ENCODE results near the gene UNC45A. TPM values are rescaled to one million over a fixed set of nuclear protein-coding genes. Genes with fewer than 3 reads are reported as not detected.
"Not testable (repeated sequence)": the region's sequence is repeated elsewhere in the genome, so short reads cannot be mapped to it uniquely, and the experiment has no call there.

The UNC45A gene
- total RNA-seq, 1 donor from 2014 or later: 30.3 TPM

DNA sequence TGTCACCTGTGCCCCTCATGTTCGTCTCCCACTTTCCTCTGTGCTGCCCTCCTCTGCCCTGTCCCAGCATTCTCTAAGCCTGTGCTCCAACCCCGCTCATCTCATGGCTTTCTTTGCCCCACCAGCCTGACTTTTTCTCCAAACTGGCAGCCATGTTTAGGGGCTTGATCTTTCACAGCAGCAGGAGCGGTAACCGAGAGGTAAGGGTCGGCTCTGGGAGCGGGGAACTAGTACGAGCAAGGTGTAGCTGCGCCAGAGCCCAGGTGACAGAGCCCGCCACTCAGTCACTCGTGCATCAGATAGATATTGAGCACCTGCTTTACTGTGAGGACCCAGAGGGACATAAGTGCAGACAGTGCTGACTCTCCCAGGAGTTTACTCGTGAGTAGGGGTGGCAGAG is 18.6 kb upstream of the UNC45A start:
- H3K4me3 ChIP-seq (ENCODE audit: low read length in 3 of 3): peak overlapping the region in 2 of 3 donors; percentile 47 to 69
- H3K9me3 ChIP-seq (ENCODE audit: control insufficient read depth in 3 of 3, low read length in 3 of 3): no peaks in the 10 kb centered on the region
- peak overlapping the region; percentile 92 for H3K27ac ChIP-seq (ENCODE audit: low read depth, low read length)
- peaks cover 83 to 92% (median 84%) of the 10 kb centered on the region in 3 donors for H3K36me3 ChIP-seq (ENCODE audit: control insufficient read depth in 3 of 3, insufficient read depth in 3 of 3, low read length in 3 of 3)
- H3K27me3 ChIP-seq (ENCODE audit: control insufficient read depth in 3 of 3, insufficient read depth in 3 of 3, low read length in 3 of 3): no peaks in the 10 kb centered on the region
- peak overlapping the region; percentile 24 to 82 (median 52) for H3K9ac ChIP-seq (ENCODE audit: low read depth in 1 of 3, low read length in 3 of 3)
- peaks cover 20 to 49% (median 48%) of the 10 kb centered on the region in 3 donors for H3K4me1 ChIP-seq (ENCODE audit: control insufficient read depth in 3 of 3, insufficient read depth in 3 of 3, low read length in 3 of 3)

DNA sequence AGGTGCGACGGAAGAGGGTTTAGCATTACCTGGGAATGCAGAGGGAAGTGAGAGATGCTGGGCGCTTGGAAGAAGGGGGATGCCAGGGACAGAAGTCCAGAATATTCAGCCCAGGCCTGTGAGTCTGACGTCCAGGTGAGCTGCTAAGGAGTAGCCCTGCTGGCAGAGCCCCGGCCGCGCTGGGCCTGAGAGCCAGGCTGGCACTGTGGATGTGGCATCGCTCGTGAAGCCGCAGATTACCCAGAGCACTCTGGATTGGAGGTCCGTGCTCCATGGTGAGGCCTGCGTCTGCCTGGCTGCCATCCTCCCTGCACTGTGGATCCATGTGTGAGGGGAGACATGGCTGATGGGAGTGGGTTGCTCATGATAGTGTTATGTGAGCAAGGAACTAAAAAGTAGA is 17.5 kb upstream of the UNC45A start:
- peaks cover 75 to 81% (median 76%) of the 10 kb centered on the region in 3 donors for H3K36me3 ChIP-seq (ENCODE audit: control insufficient read depth in 3 of 3, insufficient read depth in 3 of 3, low read length in 3 of 3)

DNA sequence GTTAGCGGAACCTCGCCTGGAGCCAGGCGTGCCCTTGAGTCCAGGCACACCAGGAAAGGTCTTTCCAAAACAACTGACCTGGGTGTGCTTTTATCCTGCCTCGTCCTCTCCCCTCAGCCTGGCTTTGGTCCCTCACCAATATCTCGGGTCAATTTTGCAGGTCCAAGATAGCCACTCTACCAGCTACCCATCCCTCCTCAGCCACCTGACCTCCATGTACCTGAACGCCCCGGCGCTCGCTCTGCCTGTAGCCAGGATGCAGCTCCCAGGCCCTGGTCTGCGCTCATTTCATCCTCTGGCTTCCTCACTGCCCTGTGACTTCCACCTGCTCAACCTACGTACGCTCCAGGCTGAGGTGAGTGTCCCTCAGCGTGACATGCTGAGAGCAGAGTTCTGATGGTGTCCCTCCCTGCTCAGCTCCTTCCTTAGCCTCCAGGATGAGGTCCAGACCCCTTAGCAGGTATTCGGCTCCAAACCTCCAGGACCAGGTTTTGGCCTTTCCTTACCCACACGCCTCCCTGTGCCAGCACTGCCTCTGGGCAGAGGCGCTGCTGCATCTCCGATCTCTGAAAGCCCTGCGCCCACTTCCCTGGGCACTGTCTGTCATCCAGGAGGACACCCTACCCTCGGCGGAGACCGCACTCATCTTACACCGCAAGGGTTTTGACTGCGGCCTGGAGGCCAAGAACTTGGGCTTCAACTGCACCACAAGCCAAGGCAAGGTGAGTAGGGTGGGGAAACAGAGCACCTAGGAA is 16.9 kb upstream of the UNC45A start:
- Histone ChIP-seq H3K4me1 (ENCODE audit: control insufficient read depth in 3 of 3, insufficient read depth in 3 of 3, low read length in 3 of 3) (peaks cover 20 to 49% (median 48%) of the 10 kb centered on the region in 3 donors), H3K9ac (ENCODE audit: low read depth in 1 of 3, low read length in 3 of 3) (peak overlapping the region in 2 of 3 donors; percentile 43 to 82), H3K9me3 (ENCODE audit: control insufficient read depth in 3 of 3, low read length in 3 of 3) (no peaks in the 10 kb centered on the region), H3K27ac (ENCODE audit: low read depth, low read length) (no peak overlapping the region), H3K4me3 (ENCODE audit: low read length in 3 of 3) (no peak overlapping the region), H3K27me3 (ENCODE audit: control insufficient read depth in 3 of 3, insufficient read depth in 3 of 3, low read length in 3 of 3) (no peaks in the 10 kb centered on the region), H3K36me3 (ENCODE audit: control insufficient read depth in 3 of 3, insufficient read depth in 3 of 3, low read length in 3 of 3) (peaks cover 68 to 74% (median 69%) of the 10 kb centered on the region in 3 donors)

More for the DNA sequence above, 17.5 kb upstream of the UNC45A start:
- peak overlapping the region in 1 of 3 donors; percentile 82 for H3K9ac ChIP-seq (ENCODE audit: low read depth in 1 of 3, low read length in 3 of 3)
- H3K27me3 ChIP-seq (ENCODE audit: control insufficient read depth in 3 of 3, insufficient read depth in 3 of 3, low read length in 3 of 3): no peaks in the 10 kb centered on the region
- peak overlapping the region in 1 of 3 donors; percentile 69 for H3K4me3 ChIP-seq (ENCODE audit: low read length in 3 of 3)
- H3K4me1 ChIP-seq (ENCODE audit: control insufficient read depth in 3 of 3, insufficient read depth in 3 of 3, low read length in 3 of 3): peaks cover 20 to 49% (median 48%) of the 10 kb centered on the region in 3 donors
- peak overlapping the region; percentile 92 for H3K27ac ChIP-seq (ENCODE audit: low read depth, low read length)
- no peaks in the 10 kb centered on the region for H3K9me3 ChIP-seq (ENCODE audit: control insufficient read depth in 3 of 3, low read length in 3 of 3)

DNA sequence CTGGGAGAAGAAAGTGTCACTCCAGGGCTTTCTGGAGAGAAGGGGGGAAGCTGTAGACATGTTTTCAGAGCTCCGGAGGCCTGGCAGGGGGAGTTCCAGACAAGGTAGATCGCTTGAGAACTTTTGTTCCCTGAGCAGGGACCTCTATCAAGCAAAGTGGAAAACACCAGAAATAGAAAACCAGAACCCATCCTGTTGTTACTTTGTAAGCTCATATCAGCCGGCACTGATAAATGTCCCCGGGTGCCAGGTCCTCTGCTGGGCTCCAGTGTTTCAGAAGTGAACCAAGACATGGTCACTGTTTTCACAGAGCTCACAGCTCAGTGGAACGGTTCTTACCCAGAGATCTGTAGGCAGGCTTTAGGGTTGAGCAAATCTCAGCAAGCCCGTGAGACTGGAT is 16.2 kb upstream of the UNC45A start:
- no peaks in the 10 kb centered on the region for H3K9me3 ChIP-seq (ENCODE audit: control insufficient read depth in 3 of 3, low read length in 3 of 3)
- H3K9ac ChIP-seq (ENCODE audit: low read depth in 1 of 3, low read length in 3 of 3): no peak overlapping the region
- no peak overlapping the region for H3K4me3 ChIP-seq (ENCODE audit: low read length in 3 of 3)
- no peak overlapping the region for H3K27ac ChIP-seq (ENCODE audit: low read depth, low read length)
- peaks cover 20 to 47% (median 45%) of the 10 kb centered on the region in 3 donors for H3K4me1 ChIP-seq (ENCODE audit: control insufficient read depth in 3 of 3, insufficient read depth in 3 of 3, low read length in 3 of 3)
- no peaks in the 10 kb centered on the region for H3K27me3 ChIP-seq (ENCODE audit: control insufficient read depth in 3 of 3, insufficient read depth in 3 of 3, low read length in 3 of 3)
- H3K36me3 ChIP-seq (ENCODE audit: control insufficient read depth in 3 of 3, insufficient read depth in 3 of 3, low read length in 3 of 3): peaks cover 62 to 70% (median 63%) of the 10 kb centered on the region in 3 donors

DNA sequence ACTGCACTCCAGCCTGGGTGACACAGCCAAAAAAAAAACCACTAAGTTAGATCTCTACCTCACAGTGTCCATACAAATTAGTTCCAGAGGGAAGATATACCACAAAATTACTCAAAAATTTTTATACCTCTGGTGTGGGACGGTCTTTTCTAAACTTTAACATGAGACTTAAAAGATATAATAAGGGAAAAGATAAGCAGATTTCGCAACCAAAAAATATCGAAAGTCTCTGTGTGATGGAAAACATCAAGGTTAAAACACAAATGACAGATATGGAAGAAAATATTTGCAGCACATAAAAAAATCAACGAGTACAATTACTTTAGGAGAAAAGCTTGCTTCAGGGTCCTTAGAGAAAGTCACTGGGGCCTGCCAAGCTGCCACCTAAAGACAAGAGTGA is 13.2 kb upstream of the UNC45A start:
- Histone ChIP-seq H3K4me1 (ENCODE audit: control insufficient read depth in 3 of 3, insufficient read depth in 3 of 3, low read length in 3 of 3) (peaks cover 0 to 18% (median 17%) of the 10 kb centered on the region in 3 donors), H3K9ac (ENCODE audit: low read depth in 1 of 3, low read length in 3 of 3) (no peak overlapping the region), H3K27ac (ENCODE audit: low read depth, low read length) (no peak overlapping the region), H3K4me3 (ENCODE audit: low read length in 3 of 3) (no peak overlapping the region), H3K9me3 (ENCODE audit: control insufficient read depth in 3 of 3, low read length in 3 of 3) (no peaks in the 10 kb centered on the region), H3K27me3 (ENCODE audit: control insufficient read depth in 3 of 3, insufficient read depth in 3 of 3, low read length in 3 of 3) (no peaks in the 10 kb centered on the region), H3K36me3 (ENCODE audit: control insufficient read depth in 3 of 3, insufficient read depth in 3 of 3, low read length in 3 of 3) (peaks cover 44 to 48% (median 45%) of the 10 kb centered on the region in 3 donors)

DNA sequence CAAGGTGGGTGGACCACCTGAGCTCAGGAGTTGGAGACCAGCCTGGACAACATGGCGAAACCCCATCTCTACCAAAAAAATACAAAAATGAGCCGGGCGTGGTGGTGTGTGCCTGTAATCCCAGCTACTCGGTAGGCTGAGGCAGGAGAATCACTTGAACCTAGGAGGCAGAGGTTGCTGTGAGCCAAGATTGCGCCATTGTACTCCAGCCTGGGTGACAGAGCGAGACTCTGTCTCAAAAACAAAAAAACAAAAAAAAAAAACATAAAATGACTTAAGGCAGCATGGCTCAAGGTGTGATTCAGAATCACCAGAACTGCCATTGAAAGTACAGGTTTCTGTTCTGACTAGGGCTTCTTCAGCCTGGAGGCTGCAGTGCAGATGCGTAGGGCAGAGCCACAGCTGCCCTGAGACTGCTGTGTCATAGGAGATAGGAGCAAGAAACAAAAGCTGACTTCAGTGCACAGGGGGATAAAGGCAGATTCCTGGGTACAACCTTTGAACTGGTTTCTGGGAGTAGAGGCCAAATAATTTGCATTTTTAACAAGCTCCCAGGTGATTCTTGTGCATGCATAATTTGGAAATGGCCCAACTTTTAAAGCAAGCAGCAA is 12.3 kb upstream of the UNC45A start:
- H3K4me3 ChIP-seq (ENCODE audit: low read length in 3 of 3); H3K27ac ChIP-seq (ENCODE audit: low read depth, low read length); H3K4me1 ChIP-seq (ENCODE audit: control insufficient read depth in 3 of 3, insufficient read depth in 3 of 3, low read length in 3 of 3); H3K27me3 ChIP-seq (ENCODE audit: control insufficient read depth in 3 of 3, insufficient read depth in 3 of 3, low read length in 3 of 3); H3K9ac ChIP-seq (ENCODE audit: low read depth in 1 of 3, low read length in 3 of 3); H3K9me3 ChIP-seq (ENCODE audit: control insufficient read depth in 3 of 3, low read length in 3 of 3): not testable (repeated sequence)
- H3K36me3 ChIP-seq (ENCODE audit: control insufficient read depth in 3 of 3, insufficient read depth in 3 of 3, low read length in 3 of 3): peaks cover 36 to 39% (median 36%) of the 10 kb centered on the region in 3 donors

DNA sequence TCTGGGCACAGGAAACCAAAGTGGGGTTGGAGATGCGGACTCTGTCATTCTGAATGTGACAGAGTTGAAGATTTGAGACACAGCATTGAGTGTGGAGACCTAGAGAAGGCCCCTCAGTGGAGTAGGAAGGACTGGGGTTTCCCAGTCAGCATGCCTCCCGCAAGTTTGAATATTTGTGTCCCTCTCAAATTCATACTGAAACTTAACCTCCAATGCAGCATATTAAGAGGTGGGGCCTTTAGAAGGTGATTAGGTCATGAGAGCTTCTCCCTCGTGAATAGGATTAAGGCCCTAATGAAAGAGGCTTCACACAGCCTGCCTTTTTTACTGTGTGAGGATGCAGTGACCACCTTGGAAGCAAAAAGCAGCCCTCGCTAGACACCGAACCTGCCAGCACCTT is 10.7 kb upstream of the UNC45A start:
- Histone ChIP-seq H3K4me1 (ENCODE audit: control insufficient read depth in 3 of 3, insufficient read depth in 3 of 3, low read length in 3 of 3) (peaks cover 3 to 8% (median 5%) of the 10 kb centered on the region in 3 donors), H3K9ac (ENCODE audit: low read depth in 1 of 3, low read length in 3 of 3) (no peak overlapping the region), H3K36me3 (ENCODE audit: control insufficient read depth in 3 of 3, insufficient read depth in 3 of 3, low read length in 3 of 3) (peaks cover 21 to 24% (median 23%) of the 10 kb centered on the region in 3 donors)

DNA sequence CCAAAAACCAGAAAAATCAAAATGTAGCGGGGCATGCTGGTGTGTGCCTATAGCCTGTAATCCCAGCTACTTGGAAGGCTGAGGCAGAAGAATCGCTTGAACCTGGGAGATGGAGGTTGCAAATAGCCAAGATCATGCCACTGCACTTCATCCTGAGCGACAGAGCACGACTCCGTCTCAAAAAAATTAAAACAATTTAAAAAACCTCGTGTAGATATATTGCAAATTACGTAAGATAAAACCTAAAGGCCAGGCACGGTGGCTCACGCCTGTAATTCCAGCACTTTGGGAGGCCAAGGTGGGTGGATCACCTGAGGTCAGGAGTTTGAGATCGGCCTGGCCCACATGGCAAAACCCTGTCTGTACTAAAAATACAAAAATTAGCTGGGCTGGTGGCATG is 8.3 kb upstream of the UNC45A start:
- H3K4me1 ChIP-seq (ENCODE audit: control insufficient read depth in 3 of 3, insufficient read depth in 3 of 3, low read length in 3 of 3): peaks cover 17 to 20% (median 20%) of the 10 kb centered on the region in 3 donors
- H3K27me3 ChIP-seq (ENCODE audit: control insufficient read depth in 3 of 3, insufficient read depth in 3 of 3, low read length in 3 of 3); H3K27ac ChIP-seq (ENCODE audit: low read depth, low read length); H3K9ac ChIP-seq (ENCODE audit: low read depth in 1 of 3, low read length in 3 of 3); H3K9me3 ChIP-seq (ENCODE audit: control insufficient read depth in 3 of 3, low read length in 3 of 3); H3K4me3 ChIP-seq (ENCODE audit: low read length in 3 of 3); H3K36me3 ChIP-seq (ENCODE audit: control insufficient read depth in 3 of 3, insufficient read depth in 3 of 3, low read length in 3 of 3): not testable (repeated sequence)

More for the DNA sequence above, 10.7 kb upstream of the UNC45A start:
- no peak overlapping the region for H3K27ac ChIP-seq (ENCODE audit: low read depth, low read length)
- H3K27me3 ChIP-seq (ENCODE audit: control insufficient read depth in 3 of 3, insufficient read depth in 3 of 3, low read length in 3 of 3): no peaks in the 10 kb centered on the region
- H3K9me3 ChIP-seq (ENCODE audit: control insufficient read depth in 3 of 3, low read length in 3 of 3): no peaks in the 10 kb centered on the region
- H3K4me3 ChIP-seq (ENCODE audit: low read length in 3 of 3): no peak overlapping the region

DNA sequence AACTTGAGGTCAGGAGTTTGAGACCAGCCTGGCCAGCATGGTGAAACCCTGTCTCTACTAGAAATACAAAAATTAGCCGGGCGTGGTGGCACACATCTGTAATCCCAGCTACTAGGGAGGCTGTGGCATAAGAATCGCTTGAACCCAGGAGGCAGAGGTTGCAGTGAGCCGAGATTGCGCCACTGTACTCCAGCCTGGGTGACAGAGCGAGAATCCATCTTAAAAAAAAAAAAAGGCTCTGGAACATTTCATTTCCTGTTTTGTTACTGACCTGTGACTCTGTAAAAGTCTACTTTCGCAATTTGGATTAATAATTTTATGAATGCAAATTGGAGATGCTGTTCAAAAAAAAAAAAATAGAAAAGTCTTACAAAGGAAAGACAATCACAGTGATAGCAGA is 7.0 kb upstream of the UNC45A start:
- H3K27ac ChIP-seq (ENCODE audit: low read depth, low read length); H3K4me3 ChIP-seq (ENCODE audit: low read length in 3 of 3); H3K27me3 ChIP-seq (ENCODE audit: control insufficient read depth in 3 of 3, insufficient read depth in 3 of 3, low read length in 3 of 3); H3K9ac ChIP-seq (ENCODE audit: low read depth in 1 of 3, low read length in 3 of 3); H3K36me3 ChIP-seq (ENCODE audit: control insufficient read depth in 3 of 3, insufficient read depth in 3 of 3, low read length in 3 of 3); H3K9me3 ChIP-seq (ENCODE audit: control insufficient read depth in 3 of 3, low read length in 3 of 3): not testable (repeated sequence)
- H3K4me1 ChIP-seq (ENCODE audit: control insufficient read depth in 3 of 3, insufficient read depth in 3 of 3, low read length in 3 of 3): peaks cover 27 to 31% (median 30%) of the 10 kb centered on the region in 3 donors

All from skeletal muscle tissue (tissue), 4 donors.